GM21423 (cell line): ENCODE measurements around the gene MAP3K5.

Source experiments
- ATAC-seq: cut with Tn5 transposase; IDR thresholded peaks from one replicate; pipeline ENCODE4 v1.9.1; 2021; ENCODE audit warnings: mild to moderate bottlenecking, moderate library complexity; ENCODE audit not compliant: unreplicated experiment

MAP3K5 gene

DNA sequence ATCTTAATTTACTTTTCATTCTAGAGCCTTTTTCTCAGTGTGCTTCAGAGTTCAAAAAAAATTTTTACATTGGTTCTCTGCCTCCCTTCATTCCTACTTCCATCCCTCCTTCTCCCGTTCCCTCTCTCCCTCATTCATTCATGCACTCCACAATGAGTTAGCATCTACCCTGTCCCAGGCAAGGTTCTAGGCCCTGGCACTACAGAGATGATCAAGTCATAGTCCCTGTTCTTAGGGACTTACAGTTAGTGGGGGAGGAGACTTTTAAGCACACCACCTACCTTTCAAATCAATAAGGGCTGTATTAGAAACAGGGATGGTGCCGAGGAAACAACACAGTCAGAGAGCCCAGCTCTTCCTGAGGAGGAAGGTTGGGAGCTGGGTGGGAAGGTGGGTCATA lies 40.3 kb downstream of the MAP3K5 start:
- no peak for ATAC-seq

DNA sequence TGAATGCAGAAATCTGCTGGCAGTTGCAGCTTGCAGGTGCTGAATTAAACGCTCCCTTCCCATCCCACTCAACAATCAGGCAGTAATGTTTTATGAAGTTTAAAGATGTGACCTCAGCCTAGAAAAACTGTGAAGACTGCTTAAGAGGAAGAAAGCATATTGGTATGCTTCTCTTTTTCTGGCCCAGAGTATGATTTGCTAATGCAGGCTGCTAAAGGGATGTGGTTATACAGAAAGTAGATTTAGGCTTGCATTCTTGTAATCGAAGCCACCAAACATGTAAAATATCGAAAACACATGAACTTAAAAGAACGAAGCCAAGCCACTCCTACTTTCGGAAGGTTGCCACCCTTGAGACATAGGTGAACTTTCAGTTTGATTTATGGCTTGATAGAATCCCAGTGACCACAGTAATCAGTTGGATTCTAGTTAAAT lies 40.7 kb downstream of the MAP3K5 start:
- peak; percentile 92 for ATAC-seq

DNA sequence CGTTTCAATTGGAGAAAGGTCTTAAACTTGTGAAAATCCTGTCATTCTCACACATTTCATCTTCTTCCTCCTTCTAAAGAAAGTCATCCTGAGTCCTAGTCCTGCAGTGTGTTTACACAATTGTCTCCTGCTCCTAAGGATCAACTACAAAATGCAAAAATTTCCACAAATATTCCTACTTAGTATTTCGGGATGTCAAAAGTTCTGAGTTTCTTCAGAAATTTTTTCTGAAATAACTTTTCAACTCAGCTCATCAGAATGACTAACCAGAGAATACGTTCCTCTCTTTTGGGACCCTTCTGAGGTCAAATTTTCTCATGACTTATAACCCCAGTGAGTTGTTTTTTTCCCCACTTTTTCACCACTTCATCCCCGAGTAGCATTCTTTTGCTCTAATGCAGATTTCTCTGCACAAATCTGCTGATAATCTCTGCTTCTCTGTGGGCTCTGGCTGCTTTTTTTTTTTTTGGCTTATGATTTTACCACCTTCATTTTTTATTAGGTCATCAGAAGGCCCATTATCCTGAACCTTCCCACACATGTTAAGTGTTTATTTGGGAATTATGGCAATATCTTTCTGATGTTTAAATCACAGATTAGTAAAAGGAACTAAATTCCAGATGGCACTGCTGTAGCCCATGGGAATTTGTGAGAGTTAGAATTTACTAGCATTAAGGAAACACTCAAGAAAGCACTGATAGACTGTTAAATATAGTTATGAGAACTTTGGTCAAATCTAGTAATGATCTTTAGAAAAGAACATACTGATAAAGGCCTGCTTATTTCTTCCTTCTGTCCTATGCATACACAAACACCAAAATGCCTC lies 41.4 kb downstream of the MAP3K5 start:
- ATAC-seq, result no peak

DNA sequence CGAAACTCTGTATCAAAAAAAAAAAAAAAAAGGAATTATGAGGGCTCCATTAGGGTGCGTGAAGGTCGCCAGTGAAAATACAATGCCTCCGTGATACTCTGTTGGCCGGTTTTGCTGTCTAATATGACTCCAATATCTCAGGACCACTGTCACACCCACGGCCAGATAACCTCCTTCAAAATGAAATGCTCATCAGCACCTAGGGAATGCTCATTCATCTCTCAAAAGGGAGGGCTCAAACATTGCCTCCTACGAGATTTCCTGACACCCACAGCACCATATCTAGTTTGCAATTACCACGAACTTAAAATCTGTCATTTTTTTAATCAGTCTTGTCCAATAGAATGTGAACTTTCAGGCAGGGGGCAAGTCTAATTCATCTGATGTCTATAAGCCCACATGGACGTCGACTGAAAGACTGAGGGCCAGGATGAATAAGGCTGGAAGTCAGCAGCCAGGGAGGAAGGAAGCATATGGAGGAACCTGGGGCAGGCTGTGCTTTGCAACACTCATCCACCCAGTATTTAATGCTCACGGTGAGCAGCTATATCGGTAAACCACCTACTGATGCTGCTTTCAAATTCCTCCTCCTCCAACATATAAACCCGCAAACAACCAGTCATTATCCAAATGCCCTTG lies 42.8 kb downstream of the MAP3K5 start:
- ATAC-seq, result no peak

DNA sequence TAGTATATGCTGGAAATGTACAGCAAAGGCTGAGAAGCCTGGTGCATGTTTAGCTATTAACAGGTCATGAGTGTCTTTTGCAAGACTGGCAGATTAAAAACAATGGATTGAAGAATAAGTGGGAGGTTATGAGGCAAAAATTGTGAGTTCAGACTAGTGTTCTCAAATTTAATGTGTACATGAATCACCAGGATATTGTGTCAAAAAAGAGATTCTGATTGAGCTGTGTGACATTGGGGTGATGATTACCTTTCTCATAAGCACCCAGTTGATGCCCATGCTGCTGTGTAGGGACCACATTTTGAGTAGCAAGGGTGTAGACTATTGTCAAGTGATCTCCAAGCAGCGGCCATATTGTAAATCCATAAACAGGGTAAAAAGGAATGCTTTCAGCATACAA lies 44.8 kb downstream of the MAP3K5 start:
- ATAC-seq, result no peak

DNA sequence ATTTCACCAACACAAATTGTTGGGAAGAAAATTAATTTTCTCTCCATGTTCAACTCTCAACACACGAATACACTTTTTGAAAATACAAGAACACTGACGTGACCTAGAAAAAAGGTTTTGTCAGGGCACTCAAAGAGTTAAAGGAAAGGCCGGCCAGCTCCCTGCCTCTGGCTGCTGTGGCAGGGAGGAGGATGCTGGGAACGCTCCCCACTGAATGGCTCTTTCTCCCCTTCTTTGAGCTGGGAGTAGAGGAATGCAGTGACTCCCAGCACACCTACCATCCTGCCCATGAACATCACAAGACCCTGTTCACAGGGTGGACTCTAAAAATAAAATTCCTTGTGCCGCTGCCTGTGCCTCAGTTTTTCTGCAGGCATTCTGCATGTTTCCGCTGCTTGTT lies 47.0 kb downstream of the MAP3K5 start:
- ATAC-seq, result no peak

DNA sequence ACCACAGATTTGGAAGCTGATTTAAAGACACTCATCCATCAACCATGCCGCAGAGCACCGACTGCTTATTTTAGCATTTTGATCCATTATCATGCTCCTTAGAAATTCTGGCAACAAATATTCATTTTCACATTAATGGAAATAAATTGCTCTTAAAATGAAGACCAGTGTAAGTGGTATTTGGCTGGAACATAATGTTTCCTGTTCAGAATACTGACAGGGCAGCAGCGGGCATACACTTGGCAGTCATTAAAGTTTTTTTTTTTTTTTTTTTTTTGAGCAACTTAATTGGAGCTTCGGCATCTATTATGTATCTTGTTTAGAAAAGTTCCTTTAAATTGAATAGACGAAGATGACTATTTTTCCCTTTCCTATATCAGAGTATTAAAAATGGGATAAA lies 47.4 kb downstream of the MAP3K5 start:
- no peak for ATAC-seq

DNA sequence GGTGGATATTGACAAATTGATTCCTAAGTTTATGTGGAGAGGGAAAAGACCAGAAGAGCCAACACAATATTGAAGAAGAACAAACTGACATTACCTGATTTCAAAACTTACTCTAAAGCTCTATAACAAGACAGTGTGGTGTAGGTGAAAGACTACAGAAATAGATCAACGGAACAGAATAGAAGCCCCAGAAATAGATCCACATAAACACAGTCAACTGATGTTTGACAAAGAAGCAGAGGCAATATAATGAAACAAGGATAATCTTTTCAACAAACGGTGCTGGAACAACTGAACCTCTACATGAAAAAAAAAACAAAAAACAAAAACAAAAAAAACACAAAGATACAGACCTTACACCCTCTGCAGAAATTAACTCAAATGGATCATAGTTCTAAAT lies 50.2 kb downstream of the MAP3K5 start:
- no peak for ATAC-seq

DNA sequence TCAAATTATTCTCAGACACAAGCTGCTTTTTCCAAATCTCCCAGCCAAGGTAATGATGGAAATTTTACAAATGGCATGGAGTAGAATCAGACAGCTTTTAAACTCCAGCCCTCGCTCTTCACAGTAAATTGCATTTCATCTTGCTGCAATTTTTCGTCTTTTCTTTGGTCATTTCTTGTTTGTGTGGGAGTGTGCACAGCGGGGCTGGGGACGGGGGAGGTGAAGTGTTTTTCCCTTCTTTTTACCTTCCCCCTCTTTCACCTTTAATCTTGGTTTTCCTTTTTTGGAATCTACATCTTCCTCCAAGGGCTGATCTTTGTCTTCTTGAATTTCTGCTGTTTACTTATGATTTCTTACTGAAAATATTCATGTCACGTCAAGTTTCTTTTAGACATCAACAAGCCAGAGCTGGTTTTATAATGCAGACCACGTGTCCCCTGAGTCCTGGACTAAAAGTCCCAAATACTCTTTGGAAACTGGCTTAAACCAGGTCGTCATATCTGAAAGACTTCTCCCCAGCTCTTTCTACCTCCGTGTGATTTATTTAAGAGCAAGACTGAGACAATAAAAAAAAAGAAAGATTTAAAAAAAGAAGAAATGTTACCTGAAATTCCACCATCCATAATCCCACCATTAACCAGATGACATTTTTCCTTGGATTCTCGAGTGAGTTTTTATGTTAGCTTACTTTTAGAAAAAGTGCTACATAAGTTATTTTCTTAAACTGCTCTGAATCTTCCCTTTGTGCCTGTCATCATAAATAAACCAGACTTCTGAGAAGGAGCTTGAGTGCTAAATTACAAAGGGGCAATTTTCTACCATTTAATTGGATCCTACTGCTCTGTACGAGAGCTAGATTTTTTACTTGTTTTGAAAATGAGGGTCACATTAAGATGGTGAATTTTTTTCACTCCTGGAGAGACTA lies 52.0 kb downstream of the MAP3K5 start:
- no peak for ATAC-seq

DNA sequence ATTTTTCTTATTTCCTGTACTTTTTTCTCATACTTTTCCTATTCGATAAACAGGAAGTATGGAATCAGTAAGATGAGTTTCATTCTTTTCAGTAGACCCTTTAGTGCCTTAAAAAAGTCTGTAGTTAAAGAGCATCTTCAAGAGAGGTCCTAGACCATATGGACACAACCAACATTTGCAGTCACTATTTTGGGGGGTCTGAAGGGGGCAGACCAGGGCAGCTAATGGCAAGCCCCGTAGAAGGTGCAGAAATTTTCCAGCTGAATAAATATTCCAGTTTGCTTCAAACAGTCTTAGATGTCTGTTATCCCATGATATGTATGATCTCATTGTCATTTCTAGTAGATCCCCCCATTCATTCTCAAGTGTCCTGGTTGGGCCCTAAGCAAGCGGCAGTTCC lies 52.8 kb downstream of the MAP3K5 start:
- no peak for ATAC-seq

DNA sequence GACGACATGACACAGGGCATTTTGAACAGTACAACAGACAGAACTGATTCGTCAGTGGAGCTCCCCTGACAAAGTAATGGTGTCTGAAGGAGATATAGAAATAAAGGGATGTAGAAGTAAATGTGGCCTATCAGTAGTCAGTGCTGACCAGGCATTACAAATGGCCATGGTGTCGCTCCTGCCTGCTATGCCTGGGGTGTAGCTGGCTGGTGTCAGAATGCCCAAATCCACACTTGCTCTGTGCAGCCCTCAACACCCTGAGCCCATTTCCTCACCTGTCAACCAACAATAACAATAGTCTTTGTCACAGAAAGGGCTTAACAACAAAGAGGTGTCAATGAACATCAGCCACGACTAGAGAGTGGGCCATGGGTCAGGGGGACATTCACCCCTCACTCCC lies 53.2 kb downstream of the MAP3K5 start:
- no peak for ATAC-seq

DNA sequence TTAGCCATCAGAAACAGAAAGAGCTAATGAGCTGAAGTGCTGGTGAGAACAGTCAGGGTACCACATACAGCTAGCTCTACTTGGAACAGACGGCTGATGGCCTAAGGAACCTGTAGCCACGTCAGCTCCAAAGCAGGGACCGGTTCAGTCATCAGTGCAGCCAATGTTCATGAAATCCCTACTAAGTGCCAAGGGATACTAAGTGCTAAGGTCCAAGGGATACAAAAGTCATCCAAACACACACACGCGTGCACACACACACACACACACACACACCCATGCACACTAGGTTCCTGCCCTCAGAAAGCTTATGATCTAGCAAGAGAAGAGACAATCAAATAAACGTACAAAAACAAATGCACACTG lies 53.6 kb downstream of the MAP3K5 start:
- ATAC-seq, result no peak

DNA sequence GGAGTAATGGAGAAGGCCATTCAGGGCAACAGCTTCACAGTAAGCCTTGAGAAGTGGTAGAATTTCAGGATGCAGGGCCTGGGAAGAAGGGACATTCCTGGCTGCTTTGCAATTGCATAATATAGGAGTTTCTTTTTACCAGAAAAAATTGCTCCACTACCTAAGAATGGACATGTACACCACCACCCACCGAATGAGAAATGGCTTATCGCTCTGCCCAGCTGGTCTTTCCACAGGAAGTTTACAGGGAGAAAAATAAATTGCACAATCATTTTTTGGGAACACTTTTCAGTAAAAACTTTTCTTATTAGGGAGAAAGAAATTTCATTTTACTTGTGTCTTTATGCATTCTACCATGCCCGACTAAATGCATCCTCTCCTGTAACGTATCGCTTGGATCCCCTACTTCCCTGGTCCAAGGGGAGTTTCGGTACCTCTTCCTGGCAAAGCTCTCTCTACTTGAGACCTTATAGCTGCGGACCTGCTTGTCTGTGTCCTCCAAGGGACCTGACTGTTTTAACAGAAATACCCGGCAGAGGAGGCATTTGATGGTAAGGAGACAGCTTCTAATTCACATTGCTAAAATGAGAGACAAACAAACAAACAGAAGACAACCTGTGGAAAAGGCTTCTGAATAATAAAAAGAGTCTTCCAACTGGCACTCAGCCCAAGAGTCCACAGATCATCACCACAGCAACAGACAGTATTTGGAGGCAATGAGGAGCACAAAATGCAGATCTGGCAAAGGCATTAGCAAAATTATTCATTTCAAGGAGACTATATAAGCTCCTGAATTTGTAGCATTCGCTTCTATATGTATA lies 54.2 kb downstream of the MAP3K5 start:
- no peak for ATAC-seq

DNA sequence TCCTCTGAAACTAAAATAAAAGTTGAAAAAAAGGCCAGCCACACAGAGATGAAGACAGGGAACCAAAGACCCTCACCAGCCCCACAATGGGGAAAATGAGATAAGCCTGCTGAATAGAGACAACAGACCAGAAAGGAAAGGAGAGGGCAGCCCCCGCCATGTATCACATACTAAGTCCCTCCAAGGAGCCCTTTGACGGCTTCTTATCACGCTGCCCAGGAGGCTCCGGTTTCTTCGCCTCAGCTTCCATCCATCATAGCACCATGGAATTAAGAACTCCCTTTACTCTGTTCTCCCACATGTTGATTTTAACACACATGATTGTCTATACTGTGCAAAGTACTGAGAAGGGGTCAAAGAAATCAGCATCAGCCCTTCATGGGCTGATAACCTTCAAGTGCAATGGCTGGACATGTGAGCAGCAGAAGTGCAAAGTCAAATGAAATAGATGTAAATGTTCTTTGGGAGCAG lies 54.9 kb downstream of the MAP3K5 start:
- ATAC-seq, result no peak

DNA sequence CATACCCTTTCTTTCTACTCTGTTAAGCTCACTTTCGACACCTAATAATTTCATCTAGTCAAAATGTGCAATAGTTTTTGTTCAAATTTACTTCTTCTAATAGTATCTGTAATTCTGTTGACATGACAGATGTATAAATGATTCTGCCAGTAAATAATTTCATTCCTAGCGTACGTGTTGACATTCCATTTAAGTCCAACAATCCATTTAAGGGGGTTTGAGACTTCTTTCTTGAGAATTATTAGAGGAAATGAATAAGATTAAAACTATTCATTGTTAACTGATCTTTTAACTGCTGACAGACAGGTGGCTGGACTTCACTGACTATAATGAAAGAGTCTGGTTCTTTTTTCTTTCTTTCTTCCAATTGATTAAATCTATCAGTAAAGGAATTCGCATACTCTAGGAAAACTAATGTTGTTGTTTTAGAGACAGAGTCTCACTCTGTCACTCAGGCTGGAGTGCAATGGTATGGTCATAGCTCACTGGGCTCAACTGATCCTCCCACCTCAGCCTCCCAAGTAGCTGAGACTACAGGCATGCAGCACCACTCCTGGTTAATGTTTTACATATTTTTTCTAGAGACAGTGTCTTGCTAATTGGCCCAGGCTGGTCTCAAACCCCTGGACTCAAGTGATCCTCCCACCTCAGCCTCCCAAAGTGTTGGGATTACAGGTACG lies 55.9 kb downstream of the MAP3K5 start:
- no peak for ATAC-seq

DNA sequence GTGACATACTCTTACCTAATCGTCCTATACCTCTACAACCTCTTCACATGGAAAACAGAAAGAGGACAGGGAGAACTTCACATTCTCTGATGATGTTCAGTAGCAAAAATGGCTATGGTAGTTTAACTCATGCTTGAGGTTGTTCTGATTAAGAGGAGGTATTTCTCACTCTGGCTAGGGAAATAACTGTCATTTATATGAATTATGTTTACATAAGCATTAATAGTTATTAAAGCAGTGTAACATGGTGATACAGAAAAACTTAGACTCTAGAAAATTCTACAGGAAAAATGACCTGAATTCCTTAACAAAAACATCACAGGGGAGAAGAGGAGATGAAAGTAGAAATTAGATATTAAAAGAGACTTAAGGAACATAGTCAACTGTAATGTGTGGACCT lies 57.3 kb downstream of the MAP3K5 start:
- ATAC-seq, result no peak

DNA sequence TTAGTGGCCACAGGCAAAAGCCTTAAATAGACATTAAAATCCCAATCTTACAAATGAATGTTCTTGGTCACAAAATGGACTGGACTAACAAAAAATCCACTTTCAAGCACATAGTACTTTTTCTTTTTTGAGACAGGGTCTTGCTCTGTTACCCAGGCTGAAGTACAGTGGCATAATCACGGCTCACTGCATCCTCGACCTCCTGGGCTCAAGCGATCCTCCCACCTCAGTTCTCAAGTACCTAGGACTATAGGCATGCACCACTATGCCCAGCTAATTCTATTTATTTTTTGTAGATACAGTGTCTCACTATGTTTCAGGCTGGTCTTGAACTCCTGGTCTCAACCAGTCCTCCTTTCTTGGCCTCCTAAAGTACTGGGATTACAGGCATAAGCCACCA lies 59.4 kb downstream of the MAP3K5 start:
- ATAC-seq, result no peak

DNA sequence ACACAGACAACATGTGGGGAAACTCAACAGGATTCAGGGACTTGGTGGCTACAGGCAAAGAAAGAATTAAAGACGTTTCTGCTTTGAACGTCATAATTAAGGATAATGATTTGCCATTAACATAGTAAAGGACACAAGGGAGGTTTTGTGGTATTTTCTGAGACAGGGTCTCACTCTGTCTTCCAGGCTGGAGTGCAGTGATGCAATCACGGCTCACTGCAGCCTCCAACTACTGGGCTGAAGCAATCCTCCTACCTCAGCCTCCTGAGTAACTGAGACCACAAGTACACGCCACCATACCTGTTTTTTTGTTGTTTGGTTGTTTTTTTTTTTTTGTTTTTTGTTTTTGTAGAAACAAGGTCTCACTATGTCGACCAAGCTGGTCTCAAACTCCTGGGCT lies 62.4 kb downstream of the MAP3K5 start:
- ATAC-seq, result no peak

DNA sequence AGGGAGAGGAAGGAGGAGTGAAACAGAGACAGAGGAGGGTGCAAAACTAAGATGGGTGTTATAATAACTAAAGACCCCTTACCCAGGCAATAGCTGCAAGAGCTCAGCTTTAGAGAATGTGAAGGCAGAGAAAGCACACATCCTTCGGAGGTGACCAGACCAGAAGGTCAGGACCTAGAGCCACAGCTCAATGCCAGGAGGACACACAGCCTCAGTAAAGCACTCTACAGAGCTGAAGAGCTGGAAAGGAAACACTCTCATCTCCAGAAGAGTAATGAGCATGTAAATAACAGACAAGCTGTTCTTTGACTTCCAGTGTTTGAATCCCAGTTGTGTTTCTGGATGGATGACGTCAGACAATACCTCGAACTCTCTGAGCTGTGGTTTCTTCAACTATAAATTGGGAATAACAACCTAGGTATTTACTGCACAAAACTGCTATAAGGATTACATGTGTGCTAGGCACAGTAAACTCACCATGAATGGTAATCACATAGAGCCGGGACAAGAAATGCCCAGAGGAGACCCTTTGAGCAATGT lies 63.2 kb downstream of the MAP3K5 start:
- ATAC-seq, result no peak
